ES-I3 (cell line): ENCODE results near the gene SURF4.
"Not testable (repeated sequence)": the region's sequence is repeated elsewhere in the genome, so short reads cannot be mapped to it uniquely, and the experiment has no call there.

Experiments
- H3K36me3 ChIP-seq: 2 replicates; pipeline ENCODE4 v1.6.1; 2013; ENCODE audit warnings: mild to moderate bottlenecking, low read length, control low read depth, moderate library complexity; ENCODE audit not compliant: insufficient read depth
- H3K4me1 ChIP-seq: 2 replicates; pipeline ENCODE4 v1.6.1; 2013; ENCODE audit warnings: mild to moderate bottlenecking, control low read depth, low read length; ENCODE audit not compliant: insufficient read depth
- H3K9ac ChIP-seq: 2 replicates; pipeline ENCODE4 v1.6.1; 2013; ENCODE audit warnings: low read depth, mild to moderate bottlenecking, low read length, moderate library complexity
- H3K9me3 ChIP-seq: 2 replicates; pipeline ENCODE4 v1.6.1; 2013; ENCODE audit warnings: mild to moderate bottlenecking, low read length, moderate library complexity; ENCODE audit not compliant: control insufficient read depth, insufficient read depth

Gene SURF4

DNA sequence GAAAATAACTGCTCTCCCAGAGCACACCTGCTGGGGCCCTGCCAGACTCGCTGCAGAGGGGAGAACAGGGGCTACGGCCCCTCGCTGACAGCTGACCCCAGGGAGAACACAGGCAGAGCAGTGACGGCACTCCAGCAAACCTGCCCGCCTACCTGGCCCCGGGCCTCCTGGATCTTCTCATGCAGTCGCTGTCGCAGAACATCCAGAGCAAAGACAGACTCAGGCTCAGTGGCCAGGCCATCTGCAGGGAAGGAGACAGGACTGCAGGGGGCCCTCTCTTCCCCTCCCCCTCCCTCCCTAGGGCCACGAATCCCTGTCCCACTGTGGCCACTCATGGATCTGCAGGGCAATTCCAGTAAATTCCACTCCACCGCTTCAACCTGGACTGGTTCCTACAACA lies 42.3 kb downstream of the SURF4 start:
- peak overlapping the region; percentile 13; the same call in 1 of the 2 replicates for H3K9ac ChIP-seq

DNA sequence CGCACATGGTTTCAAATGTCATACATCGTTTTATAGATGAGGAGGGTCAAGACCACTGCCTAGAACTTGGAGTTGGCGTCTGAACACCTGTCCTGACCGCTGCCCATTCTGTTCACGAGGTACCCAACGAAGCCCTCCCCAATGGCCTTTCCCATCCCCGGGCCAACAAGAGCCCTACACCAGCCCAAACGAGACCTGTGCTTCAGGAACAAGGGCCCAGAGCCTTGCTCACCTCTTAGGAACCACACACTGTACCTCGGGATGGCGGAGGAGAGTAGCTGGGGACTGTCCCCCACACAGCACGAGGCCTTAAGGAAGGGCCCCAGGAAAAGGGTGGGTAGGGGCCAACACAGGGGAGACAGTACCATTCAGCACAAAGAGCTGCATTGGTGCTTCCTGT lies 42.8 kb downstream of the SURF4 start:
- Histone ChIP-seq H3K36me3 (peaks cover 14% of the 10 kb centered on the region), H3K9me3 (no peaks in the 10 kb centered on the region), H3K4me1 (peaks cover 14% of the 10 kb centered on the region; the same call in 1 of the 2 replicates), H3K9ac (no peak overlapping the region)

More for the DNA sequence above, 42.3 kb downstream of the SURF4 start:
- Histone ChIP-seq H3K36me3 (peaks cover 14% of the 10 kb centered on the region), H3K4me1 (peaks cover 11% of the 10 kb centered on the region; the same call in 1 of the 2 replicates), H3K9me3 (no peaks in the 10 kb centered on the region)

DNA sequence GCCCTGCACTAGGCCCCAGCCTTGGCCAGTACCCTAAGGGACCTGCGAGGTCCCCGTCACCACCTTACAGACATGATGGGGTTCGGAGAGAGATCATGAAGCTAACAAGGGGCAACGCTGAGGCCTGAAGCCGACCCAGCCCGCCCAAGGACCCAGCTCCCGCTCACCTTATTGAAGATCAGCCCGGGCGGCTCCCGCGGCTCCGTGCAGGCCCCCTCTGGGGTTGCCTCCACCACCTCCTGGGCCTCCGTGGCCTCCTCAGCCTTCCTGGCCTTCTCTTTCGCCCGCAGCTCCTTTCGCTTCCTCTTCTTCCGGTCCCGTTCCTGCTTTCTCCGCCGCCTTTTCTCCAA lies 43.5 kb downstream of the SURF4 start:
- no peaks in the 10 kb centered on the region for H3K9me3 ChIP-seq
- peaks cover 14% of the 10 kb centered on the region; the same call in 1 of the 2 replicates for H3K4me1 ChIP-seq
- peaks cover 14% of the 10 kb centered on the region for H3K36me3 ChIP-seq
- H3K9ac ChIP-seq: no peak overlapping the region

DNA sequence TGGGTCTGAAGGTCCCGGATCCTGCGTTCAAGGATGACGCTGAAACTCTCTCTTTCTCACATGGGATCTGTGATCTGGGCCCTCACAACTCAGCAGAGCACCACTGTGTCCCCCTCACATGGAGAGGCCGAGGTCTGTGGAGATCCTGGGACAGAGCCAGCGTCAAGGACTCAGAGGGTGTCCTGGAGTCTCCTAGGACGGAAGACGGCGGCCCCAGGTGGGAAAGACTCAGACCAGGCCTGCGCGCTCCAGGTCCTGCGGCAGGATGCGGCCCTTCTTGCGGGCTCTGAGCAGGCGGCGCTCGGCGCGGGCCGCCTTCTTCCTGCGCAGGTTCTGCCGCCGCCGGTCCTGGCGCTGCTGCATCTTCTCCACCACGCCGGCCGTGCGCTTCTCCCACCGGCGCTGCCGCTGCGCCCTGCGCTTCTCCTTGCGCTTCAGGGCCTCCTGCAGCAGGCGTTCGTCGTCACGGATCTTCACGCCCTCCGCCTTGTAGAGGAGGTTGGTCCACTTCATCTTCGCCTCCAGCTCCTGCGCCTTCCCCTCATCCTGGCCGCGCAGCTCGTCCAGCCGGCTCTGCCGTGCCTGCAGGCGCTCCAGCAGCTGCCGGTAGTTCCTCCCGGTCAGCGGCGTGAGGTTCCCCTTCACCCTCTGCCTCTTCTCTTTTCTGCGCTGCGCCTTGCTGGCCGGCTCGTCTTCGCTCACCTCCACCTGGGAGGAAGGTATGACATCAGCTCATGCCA lies 44.0 kb downstream of the SURF4 start:
- Histone ChIP-seq H3K4me1 (peaks cover 14% of the 10 kb centered on the region; the same call in 1 of the 2 replicates), H3K9me3 (no peaks in the 10 kb centered on the region), H3K9ac (no peak overlapping the region), H3K36me3 (peaks cover 14% of the 10 kb centered on the region)

DNA sequence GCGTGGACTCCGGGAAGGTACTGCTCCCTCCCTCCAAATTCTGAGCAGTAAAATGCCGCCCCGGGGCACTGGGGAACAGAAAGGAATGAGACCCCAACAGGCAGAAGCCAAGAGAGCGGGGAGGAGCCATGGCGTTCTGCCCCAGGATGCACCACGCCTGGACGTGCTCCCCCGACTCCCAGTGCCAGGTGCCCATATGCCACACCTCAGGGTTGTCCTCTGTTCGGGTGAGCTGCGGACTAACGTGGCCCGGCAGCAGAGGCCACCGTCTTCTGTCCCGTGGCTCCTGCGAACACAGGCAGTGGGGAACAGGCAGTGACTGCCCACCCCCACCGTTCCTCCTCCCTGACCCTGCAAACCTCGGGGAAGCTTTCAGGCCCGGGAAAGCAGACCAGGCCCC lies 44.6 kb downstream of the SURF4 start:
- Histone ChIP-seq H3K4me1 (peaks cover 14% of the 10 kb centered on the region; the same call in 1 of the 2 replicates), H3K9ac (no peak overlapping the region), H3K9me3 (no peaks in the 10 kb centered on the region), H3K36me3 (peaks cover 14% of the 10 kb centered on the region)

DNA sequence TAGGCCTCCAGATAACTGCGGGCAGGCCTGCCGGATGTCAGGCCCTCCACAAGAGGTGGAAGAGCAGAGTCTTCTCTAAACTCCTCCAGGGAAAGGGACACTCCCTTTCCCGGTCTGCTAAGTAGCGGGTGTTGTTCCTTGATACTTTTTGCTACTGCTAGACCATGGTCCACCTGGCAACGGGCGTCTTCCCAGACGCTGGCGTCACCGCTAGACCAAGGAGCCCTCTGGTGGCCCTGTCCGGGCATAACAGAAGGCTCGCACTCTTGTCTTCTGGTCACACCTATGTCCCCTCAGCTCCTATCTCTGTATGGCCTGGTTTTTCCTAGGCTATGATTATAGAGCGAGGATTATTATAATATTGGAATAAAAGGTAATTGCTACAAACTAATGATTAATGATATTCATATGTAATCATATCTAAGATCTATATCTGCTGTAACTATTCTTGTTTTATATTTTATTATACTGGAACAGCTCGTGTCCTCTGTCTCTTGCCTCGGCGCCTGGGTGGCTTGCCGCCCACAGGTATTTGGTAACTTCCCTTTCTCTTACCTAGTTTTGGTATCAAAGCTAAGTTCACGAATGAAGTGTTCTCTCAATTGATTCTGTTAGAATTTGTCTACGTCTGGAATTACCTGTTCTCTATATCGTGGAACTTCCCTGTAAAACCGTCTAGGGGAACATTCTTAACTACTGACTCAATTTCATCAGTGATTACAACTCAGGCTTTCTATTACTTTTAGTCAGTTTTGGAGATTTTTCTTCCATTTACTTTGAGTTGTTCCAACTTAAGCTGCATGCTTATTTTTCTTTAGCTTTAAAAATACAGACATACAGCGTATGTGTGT lies 46.3 kb downstream of the SURF4 start:
- peaks cover 14% of the 10 kb centered on the region for H3K36me3 ChIP-seq
- not testable (repeated sequence) for H3K9me3 ChIP-seq, H3K9ac ChIP-seq
- H3K4me1 ChIP-seq: peaks cover 11% of the 10 kb centered on the region; the same call in 1 of the 2 replicates

DNA sequence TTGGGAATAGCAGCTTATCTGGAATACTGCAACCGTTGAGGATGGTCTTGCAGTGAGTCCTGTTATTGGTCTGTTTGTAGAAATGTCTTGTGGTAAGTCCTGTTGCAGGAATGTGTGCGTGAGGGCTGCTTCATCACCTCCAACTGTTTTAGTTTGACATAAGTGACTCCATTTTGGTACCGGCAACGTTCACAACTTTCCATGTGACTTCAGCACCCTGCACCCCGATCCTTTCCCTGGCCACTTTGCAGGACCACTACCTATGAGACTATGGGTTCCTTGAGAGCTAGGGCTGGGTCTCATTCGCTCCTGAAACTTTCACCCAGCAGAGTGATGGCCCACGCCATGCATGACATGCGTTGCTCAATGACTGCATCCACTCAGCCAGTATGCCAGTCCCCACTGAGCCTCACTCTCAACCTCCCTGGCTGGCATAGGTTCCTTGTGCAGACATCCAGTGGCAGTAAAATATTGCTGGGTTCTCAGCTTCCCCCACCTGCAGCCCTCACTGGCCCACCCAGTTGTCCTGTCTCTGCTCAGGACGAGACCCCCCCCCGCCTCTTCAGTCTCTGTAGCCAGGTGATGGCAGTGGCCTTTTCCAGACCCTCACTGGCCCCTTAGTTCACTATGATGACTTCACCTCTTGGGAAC lies 47.9 kb downstream of the SURF4 start:
- Histone ChIP-seq H3K9me3 (no peaks in the 10 kb centered on the region; the same call in 1 of the 2 replicates), H3K36me3 (peaks cover 3% of the 10 kb centered on the region; the same call in 1 of the 2 replicates), H3K4me1 (peaks cover 4% of the 10 kb centered on the region; the same call in 1 of the 2 replicates), H3K9ac (no peak overlapping the region)

DNA sequence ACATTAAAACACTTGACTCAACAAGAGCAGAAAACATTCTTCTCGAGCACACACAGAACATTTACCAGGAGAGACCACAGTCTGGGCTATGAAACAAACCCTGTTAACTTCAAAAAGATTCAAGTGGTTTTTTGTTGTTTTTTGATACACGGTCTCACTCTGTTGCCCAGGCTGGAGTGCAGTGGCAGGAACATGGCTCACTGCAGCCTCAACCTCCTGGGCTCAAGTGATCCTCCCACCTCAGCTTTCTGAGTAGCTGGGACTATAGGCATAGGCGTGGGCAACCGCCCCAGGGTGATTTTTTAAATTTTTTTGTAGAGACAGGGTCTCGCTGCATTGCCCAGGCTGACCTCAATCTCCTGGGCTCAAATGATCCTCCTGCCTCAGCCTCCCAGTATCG lies 48.8 kb downstream of the SURF4 start:
- H3K4me1 ChIP-seq, H3K36me3 ChIP-seq, H3K9me3 ChIP-seq, H3K9ac ChIP-seq: not testable (repeated sequence)

DNA sequence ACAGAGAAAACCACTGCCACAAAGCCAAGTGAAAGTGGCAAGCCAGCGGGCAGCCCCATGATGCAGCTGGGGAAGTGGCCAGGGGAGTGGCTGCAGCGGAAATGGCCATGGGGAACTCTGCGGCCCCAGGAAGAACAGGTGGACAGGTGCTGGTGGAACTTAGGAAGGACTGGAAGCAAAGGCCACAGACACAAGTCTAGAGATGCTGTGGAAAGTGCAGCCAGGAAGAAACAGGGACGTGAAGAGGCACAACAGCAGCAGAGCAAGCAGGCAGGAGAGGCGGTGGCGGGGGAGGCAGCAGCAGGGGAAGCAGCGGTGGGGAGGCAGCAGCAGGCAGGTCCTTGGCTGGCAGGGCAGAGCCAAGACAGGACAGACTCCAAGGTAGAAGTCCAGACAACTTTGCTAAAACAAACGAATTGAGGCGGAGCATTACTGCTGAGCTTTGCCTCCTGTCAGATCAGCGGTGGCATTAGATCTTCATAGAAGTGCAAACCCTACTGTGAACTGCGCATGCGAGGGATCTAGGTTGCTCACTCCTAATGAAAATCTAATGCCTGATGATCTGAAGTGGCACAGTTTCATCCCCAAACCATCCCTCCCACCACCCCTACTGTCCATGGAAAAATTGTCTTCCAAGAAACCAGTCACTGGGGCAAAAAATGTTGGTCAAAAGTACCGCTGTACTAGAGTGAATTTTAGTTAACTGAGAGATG lies 51.7 kb downstream of the SURF4 start:
- H3K4me1 ChIP-seq: peaks cover 4% of the 10 kb centered on the region; the same call in 1 of the 2 replicates
- no peaks in the 10 kb centered on the region; the same call in 1 of the 2 replicates for H3K9me3 ChIP-seq
- H3K36me3 ChIP-seq: no peaks in the 10 kb centered on the region; the same call in 1 of the 2 replicates

DNA sequence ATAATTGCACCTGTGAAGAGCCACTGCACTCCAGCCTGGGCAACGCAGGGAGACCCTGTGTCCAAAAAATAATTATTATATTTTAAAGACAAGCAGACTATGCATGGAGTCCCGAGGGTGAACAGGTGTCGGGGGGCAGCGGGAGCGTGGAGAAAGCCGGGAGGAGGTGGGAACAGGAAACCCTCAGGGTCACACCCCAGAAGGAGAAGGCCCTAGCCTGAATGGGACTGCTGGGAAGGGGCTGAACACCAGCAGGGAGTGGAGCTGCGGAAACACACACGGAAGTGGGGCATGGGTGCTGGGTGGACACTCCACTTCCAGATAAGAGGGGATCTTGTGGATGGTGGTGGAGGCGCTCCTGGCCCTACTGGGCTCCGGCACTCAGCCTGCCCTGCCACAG lies 52.6 kb downstream of the SURF4 start:
- Histone ChIP-seq H3K9me3 (no peaks in the 10 kb centered on the region; the same call in 1 of the 2 replicates), H3K4me1 (no peaks in the 10 kb centered on the region), H3K36me3 (no peaks in the 10 kb centered on the region), H3K9ac (no peak overlapping the region)

More for the DNA sequence above, 51.7 kb downstream of the SURF4 start:
- H3K9ac ChIP-seq: no peak overlapping the region

DNA sequence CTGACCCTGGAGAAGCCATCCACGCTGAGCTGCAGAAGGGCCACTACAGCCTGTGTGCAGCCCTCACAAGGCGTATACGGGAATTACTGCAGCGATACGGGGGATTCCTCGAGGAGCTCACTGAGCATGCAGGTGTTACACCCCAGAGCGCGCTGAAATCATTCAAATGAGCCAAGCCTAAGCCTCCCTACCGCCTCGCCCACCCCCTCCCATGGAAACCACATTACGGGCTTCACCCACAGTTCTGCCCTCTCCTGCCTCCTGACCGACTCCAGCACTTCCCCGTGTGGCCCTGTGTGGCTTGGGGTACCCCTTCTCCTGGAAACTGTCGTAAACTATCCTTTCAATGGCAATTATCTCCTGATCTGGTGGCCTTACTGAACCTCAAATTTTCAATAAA lies 53.2 kb downstream of the SURF4 start:
- no peaks in the 10 kb centered on the region for H3K36me3 ChIP-seq
- H3K9ac ChIP-seq: no peak overlapping the region
- no peaks in the 10 kb centered on the region; the same call in 1 of the 2 replicates for H3K9me3 ChIP-seq
- no peaks in the 10 kb centered on the region for H3K4me1 ChIP-seq

DNA sequence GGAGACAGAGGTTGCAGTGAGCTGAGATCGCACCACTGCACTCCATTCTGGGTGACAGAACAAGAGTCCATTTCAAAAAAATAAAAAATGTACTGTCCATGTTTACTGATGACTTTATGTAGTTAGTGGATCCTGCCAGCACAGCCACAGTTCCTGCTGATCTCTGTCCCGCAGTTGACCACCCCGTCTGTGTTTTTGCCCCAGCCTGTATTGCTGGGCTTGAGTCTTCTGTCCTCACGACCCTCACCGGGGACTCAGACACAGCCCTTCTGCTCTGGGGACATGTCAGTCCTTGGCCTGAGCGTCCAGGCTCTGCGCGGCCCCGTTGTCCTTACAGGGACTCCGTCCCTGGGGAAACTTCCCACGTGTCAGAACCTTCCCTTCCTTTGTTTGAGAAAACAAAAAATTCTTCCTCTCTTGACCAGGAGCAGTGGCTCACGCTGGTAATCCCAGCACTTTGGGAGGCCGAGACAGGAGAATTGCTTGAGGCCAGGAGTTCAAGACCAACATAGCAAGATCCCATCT lies 54.4 kb downstream of the SURF4 start:
- Histone ChIP-seq H3K4me1 (no peaks in the 10 kb centered on the region), H3K9me3 (no peaks in the 10 kb centered on the region; the same call in 1 of the 2 replicates), H3K9ac (no peak overlapping the region), H3K36me3 (no peaks in the 10 kb centered on the region)

DNA sequence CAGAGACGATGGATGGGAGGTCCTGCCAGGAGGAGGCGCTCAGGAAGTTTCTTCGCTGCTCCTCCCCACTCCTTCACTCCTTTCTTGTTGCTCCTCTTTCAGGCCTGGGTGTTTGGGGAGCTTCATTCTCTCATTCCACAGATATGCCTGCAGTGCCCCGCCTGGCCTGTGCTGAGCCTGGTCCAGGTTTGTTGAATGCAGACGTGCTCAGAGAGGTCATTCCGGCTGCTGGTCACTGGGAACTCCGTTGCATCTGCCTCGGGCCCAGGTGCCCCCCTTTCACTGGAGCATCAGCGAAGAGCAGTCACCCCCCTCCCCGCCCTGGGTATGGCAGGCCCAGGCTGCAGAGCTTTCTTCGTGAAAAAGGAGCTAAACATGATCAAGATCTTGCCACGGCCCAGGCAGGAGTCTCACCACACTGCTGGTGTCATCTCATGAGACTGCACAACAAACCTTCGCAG lies 55.4 kb downstream of the SURF4 start:
- Histone ChIP-seq H3K9ac (no peak overlapping the region), H3K9me3 (no peaks in the 10 kb centered on the region; the same call in 1 of the 2 replicates), H3K4me1 (no peaks in the 10 kb centered on the region), H3K36me3 (no peaks in the 10 kb centered on the region)
